HG03196 (cell line): Measurements from ENCODE around the gene INPP4A.

Source experiments
- ATAC-seq: cut with Tn5 transposase; IDR thresholded peaks from one replicate; pipeline ENCODE4 v1.9.1; 2021; ENCODE audit not compliant: unreplicated experiment

Gene INPP4A

GRCh38 chr2:98509542-98510321 lies 65.1 kb downstream of the INPP4A start:
- ATAC-seq: no peak

GRCh38 chr2:98510322-98510662 lies 65.6 kb downstream of the INPP4A start:
- ATAC-seq: no peak

GRCh38 chr2:98511981-98512380 lies 67.3 kb downstream of the INPP4A start:
- no peak for ATAC-seq

- no peak for ATAC-seq
Measured at GRCh38 chr2:98512699-98513098, 68.0 kb downstream of the INPP4A start.

GRCh38 chr2:98514096-98514639 lies 69.5 kb downstream of the INPP4A start:
- ATAC-seq: no peak

GRCh38 chr2:98514879-98515249 lies 70.2 kb downstream of the INPP4A start:
- no peak for ATAC-seq

- no peak for ATAC-seq
Measured at GRCh38 chr2:98515250-98515991, 70.8 kb downstream of the INPP4A start.

- ATAC-seq: no peak
Measured at GRCh38 chr2:98516571-98516970, 71.9 kb downstream of the INPP4A start.

GRCh38 chr2:98517636-98518035 lies 73.0 kb downstream of the INPP4A start:
- no peak for ATAC-seq

GRCh38 chr2:98518101-98518500 lies 73.4 kb downstream of the INPP4A start:
- ATAC-seq: no peak

- ATAC-seq: no peak
Measured at GRCh38 chr2:98519156-98519555, 74.5 kb downstream of the INPP4A start.

- no peak for ATAC-seq
Measured at GRCh38 chr2:98519851-98520250, 75.2 kb downstream of the INPP4A start.

GRCh38 chr2:98520806-98521205 lies 76.1 kb downstream of the INPP4A start:
- no peak for ATAC-seq

GRCh38 chr2:98521266-98521665 lies 76.6 kb downstream of the INPP4A start:
- no peak for ATAC-seq

GRCh38 chr2:98522854-98523253 lies 78.2 kb downstream of the INPP4A start:
- ATAC-seq: no peak

- ATAC-seq: no peak
Measured at GRCh38 chr2:98524168-98524567, 79.5 kb downstream of the INPP4A start.

- no peak for ATAC-seq
Measured at GRCh38 chr2:98528349-98528748, 83.7 kb downstream of the INPP4A start.

GRCh38 chr2:98530114-98530513 lies 85.5 kb downstream of the INPP4A start:
- no peak for ATAC-seq

- no peak for ATAC-seq
Measured at GRCh38 chr2:98532756-98533155, 88.1 kb downstream of the INPP4A start.

GRCh38 chr2:98533547-98533946 lies 88.9 kb downstream of the INPP4A start:
- no peak for ATAC-seq

GRCh38 chr2:98534761-98535160 lies 90.1 kb downstream of the INPP4A start:
- ATAC-seq: no peak

- no peak for ATAC-seq
Measured at GRCh38 chr2:98535971-98536677, 91.5 kb downstream of the INPP4A start.
